Mesenchymal stem cell (in vitro differentiated cells and primary cell): ENCODE measurements around the gene NAB2.

ENCODE experiments used
- DNase-seq: peaks from one replicate; pipeline ENCODE4 v3.0.0-alpha.2; 2013
- H2AFZ ChIP-seq: one replicate; pipeline ENCODE4 v1.6.1; 2013; ENCODE audit warnings: low read depth, mild to moderate bottlenecking, control low read depth, inconsistent platforms, low read length, moderate library complexity
- H2AK5ac ChIP-seq: 2 replicates; pipeline ENCODE4 v1.6.1; 2013; ENCODE audit warnings: low read length, moderate library complexity, mild to moderate bottlenecking, inconsistent platforms; ENCODE audit not compliant: severe bottlenecking
- H2BK120ac ChIP-seq: one replicate; pipeline ENCODE4 v1.6.1; 2013; ENCODE audit warnings: low read depth, mild to moderate bottlenecking, inconsistent platforms, low read length, moderate library complexity
- H2BK12ac ChIP-seq, 2 experiments: one replicate each; pipeline ENCODE4 v1.6.1; 2013; ENCODE audit warnings: inconsistent platforms in 2 of 2, low read length in 2 of 2, mild to moderate bottlenecking in 2 of 2, moderate library complexity in 2 of 2, control low read depth in 1 of 2
- H2BK15ac ChIP-seq: one replicate; pipeline ENCODE4 v1.6.1; 2013; ENCODE audit warnings: mild to moderate bottlenecking, low read depth, inconsistent platforms; ENCODE audit not compliant: poor library complexity, severe bottlenecking
- H2BK5ac ChIP-seq: 2 replicates; pipeline ENCODE4 v1.6.1; 2013; ENCODE audit warnings: low read depth, mild to moderate bottlenecking, low read length, control low read depth, inconsistent platforms; ENCODE audit not compliant: poor library complexity, severe bottlenecking
- H3K14ac ChIP-seq, 2 experiments: one replicate each; pipeline ENCODE4 v1.6.1; 2013; ENCODE audit warnings: inconsistent platforms in 2 of 2, low read length in 2 of 2, control low read depth in 1 of 2, mild to moderate bottlenecking in 1 of 2, moderate library complexity in 1 of 2
- H3K18ac ChIP-seq, 2 experiments: one replicate each; pipeline ENCODE4 v1.6.1; 2013; ENCODE audit warnings: inconsistent platforms in 2 of 2, low read length in 2 of 2, control low read depth in 1 of 2, low read depth in 1 of 2, mild to moderate bottlenecking in 1 of 2
- H3K23ac ChIP-seq, 2 experiments: one replicate each; pipeline ENCODE4 v1.6.1; 2013; ENCODE audit warnings: inconsistent platforms in 2 of 2, low read length in 2 of 2, mild to moderate bottlenecking in 2 of 2, moderate library complexity in 2 of 2, control low read depth in 1 of 2
- H3K27ac ChIP-seq: 2 replicates; pipeline ENCODE4 v1.5.1; 2013; ENCODE audit warnings: mild to moderate bottlenecking, moderate library complexity, low read length, control low read depth, inconsistent platforms; ENCODE audit not compliant: poor library complexity, severe bottlenecking
- H3K27me3 ChIP-seq, 2 experiments: 2 replicates each; pipeline versions ENCODE4 v1.6.1 to v1.7.0; 2013; ENCODE audit warnings: low read length in 2 of 2, mild to moderate bottlenecking in 2 of 2, moderate library complexity in 2 of 2, control low read depth in 1 of 2, inconsistent platforms in 1 of 2; ENCODE audit not compliant: control insufficient read depth in 1 of 2, insufficient read depth in 1 of 2
- H3K36me3 ChIP-seq, 2 experiments: 2 replicates each; pipeline versions ENCODE4 v1.6.1 to v1.7.0; 2013; ENCODE audit warnings: low read length in 2 of 2, control low read depth in 1 of 2, inconsistent platforms in 1 of 2, low read depth in 1 of 2, mild to moderate bottlenecking in 1 of 2; ENCODE audit not compliant: insufficient read depth in 2 of 2, control insufficient read depth in 1 of 2
- H3K4ac ChIP-seq, 2 experiments: one replicate each; pipeline ENCODE4 v1.6.1; 2013; ENCODE audit warnings: inconsistent platforms in 2 of 2, low read length in 2 of 2, mild to moderate bottlenecking in 2 of 2, moderate library complexity in 2 of 2, control low read depth in 1 of 2, low read depth in 1 of 2
- H3K4me1 ChIP-seq: 2 replicates; pipeline ENCODE4 v1.6.1; 2013; ENCODE audit warnings: low read depth, low read length, control low read depth; ENCODE audit not compliant: control insufficient read depth, insufficient read depth
- H3K4me2 ChIP-seq: 2 replicates; pipeline ENCODE4 v1.6.1; 2013; ENCODE audit warnings: low read length, mild to moderate bottlenecking, inconsistent platforms; ENCODE audit not compliant: poor library complexity, severe bottlenecking
- H3K4me3 ChIP-seq, 2 experiments: 2 replicates each; pipeline versions ENCODE4 v1.5.1 to v1.7.0; 2013; ENCODE audit warnings: low read length in 2 of 2, mild to moderate bottlenecking in 2 of 2, control low read depth in 1 of 2, low read depth in 1 of 2; ENCODE audit not compliant: insufficient read depth in 1 of 2
- H3K79me1 ChIP-seq: replicated peaks from 2 replicates; pipeline ENCODE4 v1.6.1; 2013; ENCODE audit warnings: mild to moderate bottlenecking, control low read depth, low read length, inconsistent platforms; ENCODE audit not compliant: poor library complexity, severe bottlenecking
- H3K9ac ChIP-seq: 2 replicates; pipeline ENCODE4 v1.7.0; 2013; ENCODE audit warnings: mild to moderate bottlenecking, low read length, moderate library complexity
- H3K9me3 ChIP-seq: 2 replicates; pipeline ENCODE4 v1.7.0; 2013; ENCODE audit warnings: mild to moderate bottlenecking, low read length; ENCODE audit not compliant: control insufficient read depth
- H4K8ac ChIP-seq: one replicate; pipeline ENCODE4 v1.6.1; 2013; ENCODE audit warnings: inconsistent platforms, mild to moderate bottlenecking, low read length, moderate library complexity
- H4K91ac ChIP-seq: one replicate; pipeline ENCODE4 v1.6.1; 2013; ENCODE audit warnings: mild to moderate bottlenecking, low read length, inconsistent platforms
- WGBS: methylation state at CpG from one replicate; pipeline ENCODE4 v1.1.7; 2013; ENCODE audit warnings: mixed read lengths; 5-methylcytosine and 5-hydroxymethylcytosine counted together

NAB2 gene

GRCh38 chr12:57127726-57128518, 39.0 kb downstream of the NAB2 start, which contains the start of gene LRP1:
TSS of gene LRP1 (plus strand) at chr12:57128483. CDS start at chr12:57128965, 482 bp downstream.
- peak within 1 kb of the TSS; percentile 87 for H2BK120ac ChIP-seq
- H3K18ac ChIP-seq: peak within 1 kb of the TSS; percentile 96 to 99
- peak within 1 kb of the TSS; percentile 97 for H4K91ac ChIP-seq
- H3K14ac ChIP-seq: peak within 1 kb of the TSS; percentile 87 to 98
- peak within 1 kb of the TSS; percentile 92 for H3K4me2 ChIP-seq
- H3K9me3 ChIP-seq: no peaks in the 10 kb centered on the region
- WGBS: under 1% methylated on average over 50 of the region's 57 CpGs
- H3K9ac ChIP-seq: peak within 1 kb of the TSS; percentile 95
- H3K4me3 ChIP-seq: peak within 1 kb of the TSS; percentile 86 to 91
- peak within 1 kb of the TSS; percentile 35 to 68 for H2BK12ac ChIP-seq
- H3K23ac ChIP-seq: peak within 1 kb of the TSS in 1 of 2 experiments; percentile 89
- no peak within 1 kb of the TSS for H2BK5ac ChIP-seq
- no peaks in the 10 kb centered on the region for H3K27me3 ChIP-seq
- peaks cover 2 to 22% of the 10 kb centered on the region in 2 experiments for H3K36me3 ChIP-seq
- H3K27ac ChIP-seq: peak within 1 kb of the TSS; percentile 91
- peak within 1 kb of the TSS; percentile 82 for H4K8ac ChIP-seq
- H2BK15ac ChIP-seq: peak within 1 kb of the TSS; percentile 97
- H2AFZ ChIP-seq: peak within 1 kb of the TSS; percentile 64
- peaks cover 26% of the 10 kb centered on the region for H3K4me1 ChIP-seq
- peak; percentile 84 for DNase-seq
- H2AK5ac ChIP-seq: peak within 1 kb of the TSS; percentile 49
- peak within 1 kb of the TSS; percentile 89 to 98 for H3K4ac ChIP-seq
- H3K79me1 ChIP-seq: peaks cover 4% of the 10 kb centered on the region

GRCh38 chr12:57128519-57129247, 39.8 kb downstream of the NAB2 start:
- H3K4ac ChIP-seq: peak overlapping the region; percentile 89 to 98
- peak overlapping the region; percentile 96 to 99 for H3K18ac ChIP-seq
- peak overlapping the region; percentile 97 for H4K91ac ChIP-seq
- H2AFZ ChIP-seq: no peak overlapping the region
- H3K4me3 ChIP-seq: peak overlapping the region; percentile 86 to 91
- no peaks in the 10 kb centered on the region for H3K9me3 ChIP-seq
- H2BK15ac ChIP-seq: peak overlapping the region; percentile 85
- H2AK5ac ChIP-seq: peak overlapping the region; percentile 49
- no peak for DNase-seq
- H3K79me1 ChIP-seq: peaks cover 5% of the 10 kb centered on the region
- H3K27me3 ChIP-seq: no peaks in the 10 kb centered on the region
- H3K23ac ChIP-seq: peak overlapping the region in 1 of 2 experiments; percentile 89
- peak overlapping the region; percentile 6 for H3K27ac ChIP-seq
- H3K36me3 ChIP-seq: peaks cover 3 to 27% of the 10 kb centered on the region in 2 experiments
- WGBS: 2% methylated on average over 9 of the region's 35 CpGs
- H4K8ac ChIP-seq: peak overlapping the region; percentile 73
- H2BK5ac ChIP-seq: no peak overlapping the region
- peak overlapping the region; percentile 87 for H2BK120ac ChIP-seq
- peak overlapping the region; percentile 12 to 35 for H2BK12ac ChIP-seq
- H3K4me2 ChIP-seq: peak overlapping the region; percentile 74
- peak overlapping the region; percentile 95 for H3K9ac ChIP-seq
- H3K4me1 ChIP-seq: peaks cover 32% of the 10 kb centered on the region
- peak overlapping the region; percentile 87 to 98 for H3K14ac ChIP-seq

GRCh38 chr12:57129321-57129842, 40.5 kb downstream of the NAB2 start:
- Histone ChIP-seq H2BK15ac (no peak overlapping the region), H3K4me3 (peak overlapping the region; percentile 86 to 91), H2AFZ (no peak overlapping the region), H4K8ac (no peak overlapping the region), H4K91ac (peak overlapping the region; percentile 57), H3K9ac (peak overlapping the region; percentile 95), H3K9me3 (no peaks in the 10 kb centered on the region), H2BK5ac (no peak overlapping the region), H3K14ac (peak overlapping the region; percentile 26 to 87), H3K4me1 (peaks cover 36% of the 10 kb centered on the region), H3K18ac (peak overlapping the region; percentile 96 to 99), H3K36me3 (peaks cover 7 to 28% of the 10 kb centered on the region in 2 experiments), H2AK5ac (no peak overlapping the region), H3K4ac (peak overlapping the region; percentile 36 to 98), H3K23ac (no peak overlapping the region), H3K4me2 (peak overlapping the region; percentile 74), H3K27ac (peak overlapping the region; percentile 13), H2BK12ac (no peak overlapping the region), H3K27me3 (no peaks in the 10 kb centered on the region), H3K79me1 (peaks cover 8% of the 10 kb centered on the region), H2BK120ac (peak overlapping the region; percentile 87)
- WGBS: 0% methylated on average over 10 of the region's 12 CpGs
- DNase-seq: no peak
